ENCODE measurements around the gene ACSL6.

ACSL6 gene, protein sequence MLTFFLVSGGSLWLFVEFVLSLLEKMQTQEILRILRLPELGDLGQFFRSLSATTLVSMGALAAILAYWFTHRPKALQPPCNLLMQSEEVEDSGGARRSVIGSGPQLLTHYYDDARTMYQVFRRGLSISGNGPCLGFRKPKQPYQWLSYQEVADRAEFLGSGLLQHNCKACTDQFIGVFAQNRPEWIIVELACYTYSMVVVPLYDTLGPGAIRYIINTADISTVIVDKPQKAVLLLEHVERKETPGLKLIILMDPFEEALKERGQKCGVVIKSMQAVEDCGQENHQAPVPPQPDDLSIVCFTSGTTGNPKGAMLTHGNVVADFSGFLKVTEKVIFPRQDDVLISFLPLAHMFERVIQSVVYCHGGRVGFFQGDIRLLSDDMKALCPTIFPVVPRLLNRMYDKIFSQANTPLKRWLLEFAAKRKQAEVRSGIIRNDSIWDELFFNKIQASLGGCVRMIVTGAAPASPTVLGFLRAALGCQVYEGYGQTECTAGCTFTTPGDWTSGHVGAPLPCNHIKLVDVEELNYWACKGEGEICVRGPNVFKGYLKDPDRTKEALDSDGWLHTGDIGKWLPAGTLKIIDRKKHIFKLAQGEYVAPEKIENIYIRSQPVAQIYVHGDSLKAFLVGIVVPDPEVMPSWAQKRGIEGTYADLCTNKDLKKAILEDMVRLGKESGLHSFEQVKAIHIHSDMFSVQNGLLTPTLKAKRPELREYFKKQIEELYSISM

DNA sequence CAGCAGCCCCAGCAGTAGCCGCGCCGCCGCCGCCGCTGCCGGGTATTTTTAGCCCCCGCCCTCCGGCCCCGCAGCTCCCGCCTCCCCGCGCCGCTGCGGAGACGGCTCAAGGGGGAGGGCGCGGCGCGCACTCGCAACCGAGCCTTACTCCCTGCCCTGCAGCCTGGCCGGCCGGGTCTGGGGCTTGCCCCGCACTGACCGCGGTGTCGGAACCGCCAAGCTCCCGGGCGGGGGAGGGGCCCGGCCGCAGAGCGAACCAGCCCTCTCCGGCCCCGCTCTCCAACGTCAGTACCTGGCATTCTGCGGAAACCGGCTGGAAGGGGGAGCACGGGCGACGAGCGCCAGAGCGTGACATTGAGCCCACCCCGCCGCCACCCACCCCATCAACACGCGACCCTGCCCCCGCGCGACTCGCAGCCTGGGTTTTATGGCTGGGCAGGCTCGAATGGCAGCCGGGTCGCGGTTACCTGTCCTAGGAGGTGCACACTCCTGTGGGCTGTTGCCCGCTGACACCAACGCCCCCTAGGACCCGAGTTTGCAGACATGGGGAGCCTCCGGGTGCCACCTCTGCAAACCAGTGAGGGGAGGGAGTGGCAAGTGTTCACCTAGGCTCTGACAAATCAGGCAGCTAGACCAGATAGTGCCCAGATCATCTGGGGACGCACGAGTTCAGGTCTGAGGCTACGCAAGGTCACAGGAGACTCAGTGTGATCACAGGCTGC, at the start of gene ACSL6:
ACSL6 (minus strand) TSS at position 37 of the 722 bp plus-strand sequence. CDS start 105 bp downstream, outside the sequence.
- peak; percentile 86 for DNase-seq (ENCODE audit: low spot score)

DNA sequence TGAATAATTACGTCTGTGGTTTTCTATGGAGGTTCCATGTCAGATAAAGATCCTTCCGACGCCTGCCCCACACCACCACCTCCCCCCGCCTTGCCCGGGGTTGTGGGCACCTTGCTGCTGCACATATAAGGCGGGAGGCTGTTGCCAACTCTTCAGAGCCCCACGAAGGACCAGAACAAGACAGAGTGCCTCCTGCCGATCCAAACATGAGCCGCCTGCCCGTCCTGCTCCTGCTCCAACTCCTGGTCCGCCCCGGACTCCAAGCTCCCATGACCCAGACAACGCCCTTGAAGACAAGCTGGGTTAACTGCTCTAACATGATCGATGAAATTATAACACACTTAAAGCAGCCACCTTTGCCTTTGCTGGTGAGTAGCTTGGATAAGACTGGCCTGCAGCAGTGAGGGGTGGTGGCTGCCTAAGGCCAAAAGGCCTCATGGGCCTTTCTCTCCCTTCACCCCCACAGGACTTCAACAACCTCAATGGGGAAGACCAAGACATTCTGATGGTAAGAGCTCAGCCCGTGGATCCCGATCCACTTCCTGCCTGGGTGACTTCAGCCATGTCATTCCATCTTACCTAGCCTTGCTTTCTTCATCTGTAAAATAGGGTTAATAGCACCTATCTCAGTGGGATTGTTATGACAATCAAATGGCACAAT, 49.2 kb upstream of the ACSL6 start, which contains the start of gene IL3:
IL3 (plus strand) TSS at position 155 of the 661 bp plus-strand sequence; CDS start at position 207, 52 bp downstream.
- DNase-seq (ENCODE audit: low spot score), result no peak

DNA sequence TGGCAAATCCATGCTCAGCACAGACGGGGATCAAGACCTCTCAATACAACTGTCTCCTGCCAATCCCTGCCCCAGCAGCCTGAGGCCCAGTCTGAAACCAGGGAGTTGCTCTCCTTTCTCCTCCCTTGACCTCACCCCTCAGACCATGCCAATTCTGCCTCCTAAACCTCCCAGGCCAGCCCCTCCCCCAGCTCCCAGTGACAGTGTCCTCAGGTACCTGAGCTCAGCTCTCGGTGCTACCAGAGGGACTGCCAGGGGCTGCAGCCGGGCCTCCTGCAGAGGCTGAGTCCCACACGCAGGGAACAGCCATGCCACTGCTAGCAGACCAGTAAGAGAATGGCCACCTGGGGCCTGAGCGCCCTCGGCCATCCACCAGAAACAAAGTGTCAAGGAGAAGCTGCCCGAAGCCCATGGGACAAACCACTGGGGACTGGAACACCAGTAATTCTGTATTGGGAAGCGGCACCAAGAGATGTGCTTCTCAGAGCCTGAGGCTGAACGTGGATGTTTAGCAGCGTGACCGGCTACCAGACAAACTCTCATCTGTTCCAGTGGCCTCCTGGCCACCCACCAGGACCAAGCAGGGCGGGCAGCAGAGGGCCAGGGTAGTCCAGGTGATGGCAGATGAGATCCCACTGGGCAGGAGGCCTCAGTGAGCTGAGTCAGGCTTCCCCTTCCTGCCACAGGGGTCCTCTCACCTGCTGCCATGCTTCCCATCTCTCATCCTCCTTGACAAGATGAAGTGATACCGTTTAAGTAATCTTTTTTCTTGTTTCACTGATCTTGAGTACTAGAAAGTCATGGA, 48.4 kb upstream of the ACSL6 start:
- no peak for DNase-seq (ENCODE audit: low spot score)

DNA sequence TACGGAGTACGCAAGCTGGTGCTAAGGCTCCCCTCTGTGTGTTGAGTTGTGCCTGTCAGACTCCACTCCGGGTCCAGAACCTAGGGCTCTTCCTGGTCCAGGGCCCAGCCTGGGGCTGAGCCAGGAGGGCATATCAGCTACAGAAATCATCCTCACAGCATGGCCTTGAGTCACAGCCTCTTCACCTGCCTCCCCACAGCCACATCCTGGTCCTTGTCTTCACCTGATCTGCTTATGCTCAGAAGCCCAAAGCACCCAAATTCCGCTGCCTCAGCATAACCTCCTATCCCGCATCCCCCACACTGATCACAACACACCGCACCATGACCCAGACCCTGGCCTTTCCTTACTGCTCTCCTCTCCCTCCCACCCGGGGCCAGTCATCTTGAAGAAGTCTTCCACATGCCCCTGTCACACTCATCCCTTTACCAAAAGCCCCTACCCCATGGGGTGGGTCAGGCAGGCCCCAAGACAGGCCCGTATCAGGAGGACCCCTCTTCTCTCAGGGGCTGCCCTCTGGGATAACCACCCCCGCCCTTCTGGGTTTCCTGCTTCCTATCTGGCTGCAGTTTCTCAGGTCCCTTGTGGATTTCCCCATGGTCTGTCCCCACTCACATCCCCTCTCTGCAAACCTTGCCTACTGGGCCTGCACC, 47.7 kb upstream of the ACSL6 start:
- no peak for DNase-seq (ENCODE audit: low spot score)

DNA sequence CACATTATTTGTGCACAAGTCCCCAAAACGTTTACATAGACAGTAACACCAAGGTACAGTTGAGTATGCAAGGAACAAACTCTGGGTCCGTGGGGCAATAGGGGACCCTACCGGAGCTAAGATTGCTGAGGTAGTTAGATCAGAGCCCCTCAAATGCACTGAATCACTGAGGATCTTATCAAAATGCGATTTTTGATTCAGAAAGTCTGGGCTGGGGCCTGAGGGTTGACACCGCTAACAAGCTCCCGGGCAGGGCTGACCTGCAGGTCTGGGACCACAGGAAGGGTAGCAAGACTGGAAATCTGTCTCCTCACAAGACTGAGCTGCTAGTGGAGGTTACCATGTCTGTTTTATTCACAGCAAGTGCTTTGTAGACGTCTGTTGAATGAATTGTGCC, 47.2 kb upstream of the ACSL6 start:
- DNase-seq (ENCODE audit: low spot score), result peak; percentile 11

DNA sequence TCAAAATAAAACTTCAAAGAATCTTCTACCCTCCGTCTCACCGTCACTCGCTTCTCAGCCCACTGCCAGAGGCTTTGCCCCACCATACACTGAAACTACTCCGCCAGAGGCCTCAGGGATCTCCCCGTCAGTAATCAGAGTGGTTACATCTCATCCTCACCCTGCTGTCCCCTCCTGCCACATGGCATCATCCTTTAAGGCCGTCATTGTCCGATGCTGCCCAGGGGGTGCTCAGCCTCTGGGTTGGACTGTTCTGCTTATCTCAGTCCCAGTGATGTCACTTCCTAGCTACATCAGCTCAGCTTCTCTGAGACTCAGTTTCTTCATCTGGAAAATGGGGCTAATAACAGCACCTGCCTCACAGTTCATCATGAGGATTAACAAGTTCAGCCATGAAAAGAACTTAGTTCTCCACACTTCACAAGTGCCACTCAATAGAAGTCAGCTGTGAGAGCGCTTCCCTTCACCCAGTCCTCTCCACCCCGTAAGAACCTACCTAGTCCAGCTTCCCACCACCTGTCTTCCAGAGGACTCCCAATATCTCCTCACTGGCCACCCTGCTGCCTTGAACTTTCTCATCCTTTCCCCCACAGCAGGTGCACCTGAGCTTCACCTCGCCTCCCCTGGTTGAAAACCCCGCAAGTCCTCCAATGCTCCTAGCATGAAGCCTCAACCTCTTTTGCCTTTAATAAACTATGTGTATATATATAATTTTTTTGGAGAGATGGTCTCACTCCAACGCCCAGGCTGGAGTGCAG, 46.2 kb upstream of the ACSL6 start:
- peak; percentile 7 for DNase-seq (ENCODE audit: low spot score)

DNA sequence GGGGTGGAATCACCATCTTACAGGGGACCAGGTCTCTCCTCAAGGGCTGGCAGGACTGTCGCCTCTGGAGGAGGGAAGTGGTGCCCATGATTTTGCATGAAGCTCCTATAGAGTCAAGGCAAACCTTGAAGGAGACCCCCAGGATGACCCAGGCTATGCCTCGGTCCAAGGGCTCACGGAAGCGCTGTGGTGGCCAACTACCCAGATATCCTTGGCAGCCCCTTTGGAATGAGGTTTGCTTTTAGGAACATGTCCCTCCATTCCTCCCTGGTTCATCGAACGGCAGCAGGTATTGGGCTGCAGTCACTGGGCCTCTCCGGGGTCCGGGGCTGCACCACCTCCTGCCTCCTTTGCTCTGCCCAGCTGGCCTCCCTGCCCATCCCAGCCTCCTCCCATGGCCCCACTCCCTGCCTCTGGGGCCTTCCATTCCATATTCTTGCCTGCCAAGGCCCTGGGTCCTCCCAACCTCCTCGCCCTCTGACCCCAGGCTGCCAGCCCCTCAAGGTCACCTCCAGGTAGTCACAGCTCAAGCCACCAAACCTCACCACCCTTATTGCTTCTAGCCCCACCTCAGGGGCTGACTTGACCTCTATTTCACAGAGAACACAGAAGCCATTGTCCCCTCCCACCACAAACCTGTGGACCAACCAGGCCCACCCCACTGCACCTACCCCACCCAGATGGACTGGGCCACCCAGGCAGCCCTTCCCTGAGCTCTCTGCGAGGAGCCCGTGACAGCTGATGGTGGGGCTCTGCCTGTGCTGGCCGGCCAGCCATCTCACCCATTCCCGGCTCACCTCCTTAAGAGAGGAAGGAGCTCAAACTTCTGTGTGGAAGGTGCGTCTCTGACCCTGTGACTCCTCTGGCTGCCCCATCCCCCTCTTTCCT, 45.4 kb upstream of the ACSL6 start:
- DNase-seq (ENCODE audit: low spot score), result peak; percentile 10

DNA sequence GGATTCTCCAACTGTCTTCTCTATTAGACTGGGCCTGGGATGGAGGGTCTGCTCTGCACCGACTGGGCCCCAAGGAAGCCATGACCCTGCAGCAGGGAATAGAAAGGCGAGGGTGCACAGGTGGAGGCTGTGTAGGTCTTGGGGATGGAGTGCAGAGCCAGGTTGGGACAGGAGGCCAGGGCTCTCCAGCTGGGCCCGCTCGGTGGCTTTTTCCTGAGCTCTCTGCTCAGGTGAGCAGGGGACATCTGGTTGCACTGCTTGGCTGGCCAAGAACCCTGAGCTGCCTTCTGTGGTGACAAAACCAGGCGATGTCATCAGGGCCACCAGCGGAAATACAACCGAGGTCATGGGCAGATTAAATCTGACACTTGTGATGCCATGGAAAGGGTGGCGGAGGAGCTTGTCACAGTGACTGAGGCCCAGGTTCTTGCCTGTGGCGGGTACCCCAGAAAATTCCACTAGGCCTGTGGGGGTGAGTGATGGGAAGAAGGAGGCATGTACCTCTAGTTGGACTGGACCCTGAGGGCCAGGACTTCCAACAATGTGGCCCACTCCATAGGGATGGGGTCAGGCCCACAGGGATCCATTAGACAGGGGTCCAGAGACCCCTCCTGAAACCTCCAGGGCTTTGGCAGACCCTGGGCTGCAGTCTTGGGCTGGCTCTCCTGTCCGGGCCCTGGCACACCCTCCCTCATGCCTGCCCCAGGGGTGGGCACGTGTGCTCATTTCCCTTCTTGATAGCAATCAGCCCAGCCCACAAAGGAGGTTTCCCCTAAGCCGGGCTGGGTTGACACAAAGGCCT, 44.6 kb upstream of the ACSL6 start:
- peak; percentile 19 for DNase-seq (ENCODE audit: low spot score)

DNA sequence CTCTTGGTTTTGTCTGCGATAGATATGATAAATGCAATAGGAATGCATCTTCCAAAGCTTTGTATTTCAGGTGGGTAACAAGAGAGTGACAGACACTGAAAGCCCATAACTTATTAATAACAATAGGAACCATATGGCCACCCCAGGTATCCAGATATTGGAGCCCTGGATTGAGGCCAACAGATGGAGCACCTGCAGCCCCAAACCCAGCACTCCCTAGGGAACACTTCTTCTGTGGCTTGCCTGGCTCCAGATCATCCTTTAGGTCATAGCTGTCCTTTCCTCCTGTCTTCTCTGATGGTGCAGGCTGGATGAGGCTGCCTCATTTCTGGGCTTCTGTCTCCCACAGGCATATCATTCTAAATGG, 44.0 kb upstream of the ACSL6 start:
- peak; percentile 6 for DNase-seq (ENCODE audit: low spot score)

DNA sequence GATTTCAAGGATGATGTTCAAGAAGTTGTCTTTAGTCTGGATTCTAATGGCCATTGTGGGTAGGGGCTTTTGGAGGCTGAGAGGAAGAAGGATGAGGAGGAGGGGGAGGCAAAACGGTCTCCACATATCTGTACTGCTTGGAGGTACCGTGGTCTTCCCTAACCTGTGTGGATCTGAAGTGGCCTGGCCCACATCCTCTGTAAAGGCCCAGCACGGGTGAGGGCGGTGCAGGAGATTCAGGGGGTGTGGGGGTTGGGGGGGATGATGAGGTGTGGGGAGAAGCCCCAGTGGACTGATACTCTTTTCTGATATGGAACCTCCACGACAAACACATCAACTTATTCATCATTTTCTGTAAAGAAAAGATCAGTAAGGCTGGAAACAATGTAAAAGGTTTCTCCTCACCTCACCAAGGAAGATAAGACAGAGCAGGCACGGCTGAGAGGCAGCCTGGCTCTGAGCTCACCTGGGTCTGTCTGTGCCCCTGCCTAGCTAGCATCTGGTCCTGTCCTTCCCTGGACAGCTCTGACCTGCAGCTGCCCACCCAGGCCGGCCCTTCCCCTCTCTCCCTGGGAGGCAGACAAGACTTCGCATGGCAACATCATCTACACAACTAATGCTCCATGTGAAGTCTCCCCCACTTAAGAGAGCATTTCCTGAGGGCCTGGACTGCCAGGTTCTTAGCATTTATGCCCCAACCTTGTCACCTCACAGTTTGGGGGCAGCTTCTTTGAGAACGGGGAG, 43.4 kb upstream of the ACSL6 start:
- DNase-seq (ENCODE audit: low spot score), result peak; percentile 16

DNA sequence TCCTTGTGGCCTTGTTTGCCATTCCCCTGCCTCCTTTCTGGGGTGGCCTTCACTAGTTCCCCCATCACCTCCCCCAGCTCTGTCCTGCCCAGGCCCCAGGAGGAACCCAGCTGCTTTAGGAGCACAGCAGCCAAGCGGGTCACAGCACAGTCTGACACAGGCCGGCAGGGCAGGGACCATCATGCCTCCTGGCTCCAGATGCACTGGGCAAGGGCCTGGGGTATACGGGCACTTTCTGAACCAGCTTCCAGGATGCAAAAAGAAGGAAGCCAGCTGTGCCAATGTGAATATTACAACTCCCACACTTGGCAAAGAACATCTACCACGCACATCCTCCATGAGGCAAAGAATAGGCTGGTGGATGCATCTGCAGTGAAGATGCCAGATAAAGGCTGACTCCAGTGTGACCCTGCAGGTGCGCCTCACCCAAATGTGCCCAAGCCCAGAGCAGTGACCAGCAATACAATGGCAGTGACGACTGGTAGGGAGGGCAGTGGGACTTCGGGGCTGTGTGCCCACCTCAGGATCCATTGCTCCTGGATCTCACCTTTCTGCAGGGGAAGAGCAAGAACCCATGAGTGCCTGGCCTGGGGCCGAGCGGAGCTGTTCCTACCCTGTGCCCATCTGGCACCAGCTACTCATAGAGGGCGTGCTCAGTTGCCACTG, 42.7 kb upstream of the ACSL6 start:
- peak; percentile 9 for DNase-seq (ENCODE audit: low spot score)

DNA sequence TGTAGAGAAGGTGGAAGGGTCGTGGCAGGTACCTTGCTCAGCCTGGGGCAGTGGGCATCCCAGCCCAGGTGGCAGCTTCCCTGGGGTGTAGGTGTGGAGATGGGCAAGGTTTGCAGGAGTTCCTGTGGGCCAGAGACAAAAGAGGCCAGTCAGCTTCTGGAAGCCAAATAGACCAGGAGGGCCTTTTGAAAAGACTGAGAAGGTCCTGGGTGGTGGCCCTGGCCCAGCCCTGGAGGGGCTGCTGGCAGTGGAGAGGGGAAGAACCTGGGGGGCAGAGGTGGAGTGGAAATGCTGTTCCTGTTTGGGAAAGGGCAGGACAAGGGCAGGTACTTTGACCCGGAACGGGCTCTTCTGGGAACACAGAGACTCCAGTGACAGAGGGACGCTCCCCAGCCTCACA, 42.0 kb upstream of the ACSL6 start:
- peak; percentile 8 for DNase-seq (ENCODE audit: low spot score)

DNA sequence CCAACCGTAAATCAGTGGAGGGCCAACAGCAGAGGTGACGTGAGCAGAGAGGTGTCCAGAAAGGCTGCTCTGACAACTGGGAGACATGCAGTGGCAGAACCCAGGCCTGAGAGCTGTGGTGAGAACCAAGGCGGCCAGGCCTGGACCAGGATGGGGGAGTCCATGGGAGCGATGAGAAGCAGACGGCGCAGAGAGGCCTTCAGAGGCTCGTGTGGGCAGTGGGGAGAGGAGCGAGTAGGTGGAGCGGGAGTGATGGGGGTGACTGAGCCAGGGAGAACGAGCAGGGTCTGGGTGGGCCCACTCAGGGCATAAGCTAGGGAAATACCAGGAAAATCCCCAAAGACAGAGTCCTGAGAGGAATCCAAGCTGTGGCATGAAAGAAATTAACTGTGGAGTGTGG, 41.1 kb upstream of the ACSL6 start:
- DNase-seq (ENCODE audit: low spot score), result peak; percentile 6

DNA sequence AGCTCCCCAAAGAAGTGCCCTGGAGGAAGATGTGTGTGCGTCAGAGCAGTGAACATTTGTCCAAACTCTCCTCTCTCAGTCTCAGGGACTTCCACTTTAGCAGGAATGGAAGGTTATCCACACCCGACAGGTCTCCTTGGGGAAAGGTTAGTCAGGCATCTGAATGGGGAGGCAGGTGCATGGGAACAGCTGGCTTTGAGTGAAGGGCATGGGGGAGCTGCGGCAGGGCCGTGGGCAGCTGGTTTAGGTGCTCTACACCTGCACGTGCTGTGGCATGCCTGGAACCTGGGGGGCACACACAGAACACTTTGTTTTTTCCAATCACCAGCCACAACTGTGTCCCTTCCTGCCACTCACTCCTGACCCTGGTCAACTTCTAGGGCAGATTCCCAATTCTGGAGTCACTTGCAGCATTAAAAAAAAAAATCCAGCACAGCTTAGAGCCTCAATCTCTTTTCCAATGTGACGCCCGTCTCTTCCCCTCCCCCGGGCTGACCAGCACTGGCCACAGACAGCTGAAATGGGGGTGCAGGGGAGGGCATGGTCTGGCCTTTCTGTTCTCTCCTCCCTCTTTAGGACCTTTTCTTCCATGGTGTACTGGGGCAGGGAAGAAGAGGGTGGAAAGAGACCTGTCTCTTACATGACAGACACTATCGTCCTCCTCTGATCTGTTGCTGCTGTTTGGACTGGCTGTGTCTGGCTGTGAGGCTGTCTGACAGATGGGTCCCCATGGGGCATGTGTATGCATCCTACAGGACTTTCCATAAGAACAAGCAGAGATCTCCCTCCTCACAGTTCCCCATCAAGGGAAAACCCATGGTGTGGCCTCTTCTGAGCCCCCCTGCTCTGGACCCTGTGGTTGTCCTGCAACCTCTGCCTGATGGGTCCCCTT, 39.4 kb upstream of the ACSL6 start:
- DNase-seq (ENCODE audit: low spot score), result peak; percentile 4

DNA sequence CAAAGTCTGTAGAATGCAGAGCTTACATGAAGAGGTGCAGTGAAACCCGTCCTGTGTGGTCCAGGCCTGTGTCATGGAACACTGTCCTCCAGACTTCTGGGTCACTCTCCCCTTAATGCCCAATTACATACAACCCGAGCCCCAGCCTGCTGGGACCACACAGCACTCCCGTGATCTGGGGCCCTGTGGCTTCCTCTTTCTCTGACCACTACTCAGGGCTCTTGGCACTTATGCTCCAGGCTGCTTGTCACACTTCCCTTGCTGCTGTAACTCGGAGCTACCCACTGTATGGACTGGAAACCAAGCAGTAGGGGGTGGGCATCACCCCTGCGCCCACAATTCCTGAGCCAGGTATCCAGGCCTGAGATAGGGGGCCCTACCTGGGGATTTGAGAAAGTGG, 38.7 kb upstream of the ACSL6 start:
- no peak for DNase-seq (ENCODE audit: low spot score)

DNA sequence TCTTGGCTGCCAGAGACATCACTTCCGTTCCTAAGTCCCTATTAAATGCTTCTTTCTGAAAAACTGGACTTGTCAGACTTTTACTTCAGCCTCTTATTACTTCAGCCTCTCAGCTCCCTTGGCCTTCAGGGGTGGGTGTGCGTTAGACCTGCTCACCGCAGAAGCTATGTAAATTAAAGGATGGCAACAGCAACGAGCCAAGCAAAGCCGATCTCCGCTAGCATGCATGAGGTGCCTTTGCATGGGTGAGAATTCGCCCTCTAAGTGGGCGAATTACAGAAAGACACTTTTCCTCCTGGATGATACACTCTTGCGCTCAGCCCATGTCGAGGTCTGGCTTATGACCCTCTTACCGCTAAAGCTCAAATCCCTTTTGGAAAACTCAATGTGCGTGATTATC, 38.1 kb upstream of the ACSL6 start:
- peak; percentile 5 for DNase-seq (ENCODE audit: low spot score)
